GM23248 (cell line): ENCODE data around the gene KBTBD6.
"Not testable (repeated sequence)": the region's sequence is repeated elsewhere in the genome, so short reads cannot be mapped to it uniquely, and the experiment has no call there.

Source experiments
- EZH2 ChIP-seq: fragments of 200-600 bp; sonication (generic); IDR thresholded peaks from 2 replicates; pipeline ENCODE4 v1.6.1; 2018; ENCODE audit warnings: antibody characterized with exemption, mild to moderate bottlenecking; ENCODE audit not compliant: insufficient read depth, poor library complexity, severe bottlenecking
- EZH2phosphoT487 ChIP-seq: fragments of 200-600 bp; sonication (generic); IDR thresholded peaks from 2 replicates; pipeline ENCODE4 v1.6.1; 2018; ENCODE audit warnings: antibody characterized with exemption, moderate library complexity, mild to moderate bottlenecking, low read depth; ENCODE audit not compliant: insufficient read depth

- TF ChIP-seq EZH2phosphoT487, EZH2: not testable (repeated sequence)
Observed at GRCh38 chr13:41175576-41175975, 43.0 kb upstream of the KBTBD6 start.
